GM18909 (cell line): ENCODE measurements around the gene SAMD5.

Experiments
- ATAC-seq: cut with Tn5 transposase; IDR thresholded peaks from one replicate; pipeline ENCODE4 v1.9.1; 2021; ENCODE audit warnings: mild to moderate bottlenecking; ENCODE audit not compliant: unreplicated experiment, poor library complexity

The SAMD5 gene

DNA sequence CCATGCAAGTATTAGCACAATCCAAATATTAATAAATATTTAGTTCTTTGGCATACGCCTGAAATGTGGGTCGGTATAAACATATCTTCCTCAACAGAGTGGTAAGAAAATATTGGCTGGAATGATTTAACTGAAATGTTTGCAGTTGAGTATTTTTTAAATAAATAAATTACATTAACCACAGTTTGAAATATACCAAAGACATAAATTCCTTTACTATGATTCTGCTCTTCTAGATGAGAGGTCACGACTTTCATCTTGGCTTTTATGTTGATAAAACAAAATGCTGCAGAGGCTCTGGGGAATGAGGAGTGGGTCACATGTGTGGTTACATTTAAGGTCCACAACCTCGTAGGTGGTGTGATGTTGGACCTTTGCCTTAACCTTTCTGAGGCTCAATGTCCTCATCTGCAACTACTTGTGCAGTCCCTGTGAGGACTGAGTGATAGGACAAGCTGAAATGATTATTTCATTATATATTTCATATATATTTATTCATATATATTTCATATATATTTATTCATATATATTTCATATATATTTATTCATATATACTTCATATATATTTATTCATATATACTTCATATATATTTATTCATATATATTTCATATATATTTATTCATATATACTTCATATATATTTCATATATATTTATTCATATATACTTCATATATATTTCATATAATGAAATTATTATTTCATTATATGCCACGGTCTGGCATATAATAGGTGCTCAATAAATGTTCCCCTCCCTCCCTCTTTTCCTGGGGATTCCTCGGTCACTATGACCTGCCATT is 107.4 kb downstream of the SAMD5 start:
- ATAC-seq, result no peak

DNA sequence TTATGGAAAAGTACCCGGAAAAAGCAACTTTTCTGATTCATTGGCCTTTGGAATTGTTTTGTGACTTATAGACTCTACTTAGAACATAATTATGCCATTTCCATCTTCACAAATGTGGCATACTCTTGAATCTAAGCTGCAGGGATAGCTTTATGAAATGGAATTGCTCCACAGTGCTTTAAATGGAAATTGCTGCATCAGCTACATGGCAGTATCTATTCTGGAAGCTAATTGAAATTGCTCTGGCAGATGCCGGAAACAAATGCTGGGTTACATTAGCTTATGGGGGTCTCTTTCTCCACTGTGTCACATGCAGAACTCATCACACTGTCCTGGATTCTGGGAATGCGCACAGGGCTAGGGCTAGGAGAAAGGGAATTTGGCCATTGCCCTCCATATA is 108.9 kb downstream of the SAMD5 start:
- ATAC-seq, result no peak

DNA sequence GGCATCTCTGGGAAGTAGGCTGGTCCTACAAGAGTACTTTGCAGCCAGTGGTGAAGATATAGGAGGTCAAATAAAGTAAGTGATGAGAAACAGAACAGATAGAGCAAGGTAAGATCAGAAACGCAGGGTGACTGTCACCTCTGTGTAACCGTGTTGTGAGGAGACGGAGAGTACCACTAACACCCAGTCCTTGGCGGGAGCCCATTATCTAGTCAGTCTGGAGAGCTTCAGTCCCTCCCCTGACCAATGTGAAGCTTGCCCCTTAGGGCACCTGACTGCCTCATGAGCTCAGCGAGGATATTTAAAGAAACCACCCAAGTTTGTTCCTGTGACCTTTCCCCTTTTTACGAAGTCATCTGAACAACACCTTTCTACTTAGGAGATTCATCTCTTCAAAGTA is 110.0 kb downstream of the SAMD5 start:
- no peak for ATAC-seq

DNA sequence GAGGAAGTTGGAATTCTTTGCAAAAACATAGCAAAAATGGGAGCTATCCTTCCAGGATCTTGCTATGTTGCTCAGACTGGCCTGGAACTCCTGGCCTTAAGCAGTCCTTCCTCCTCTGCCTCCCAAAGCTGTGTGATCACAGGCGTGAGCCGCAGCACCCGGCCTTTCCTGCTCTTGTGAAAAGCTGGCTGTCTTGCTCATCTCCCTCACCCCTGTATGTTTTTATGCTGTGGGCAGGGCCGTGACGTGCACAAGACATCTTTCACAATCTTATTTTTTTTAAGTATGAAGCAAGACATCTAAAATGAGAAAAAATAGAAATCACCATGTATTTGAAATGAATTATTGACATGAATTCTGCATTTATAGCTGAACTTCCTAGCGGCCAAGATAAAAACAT is 110.4 kb downstream of the SAMD5 start:
- no peak for ATAC-seq
